Stimulated activated CD4-positive, alpha-beta T cell treated with anti-CD3 and anti-CD28 coated beads, TNF-alpha, amount 100 ng/mL, for 4 hours (primary cell): ENCODE results near the gene SLC35A2.

Experiments
- DNase-seq, 3 experiments: peaks; one replicate each; pipeline ENCODE4 v3.0.0-alpha.2; 2020; ENCODE audit warnings: low read depth in 3 of 3

SLC35A2 gene

DNA sequence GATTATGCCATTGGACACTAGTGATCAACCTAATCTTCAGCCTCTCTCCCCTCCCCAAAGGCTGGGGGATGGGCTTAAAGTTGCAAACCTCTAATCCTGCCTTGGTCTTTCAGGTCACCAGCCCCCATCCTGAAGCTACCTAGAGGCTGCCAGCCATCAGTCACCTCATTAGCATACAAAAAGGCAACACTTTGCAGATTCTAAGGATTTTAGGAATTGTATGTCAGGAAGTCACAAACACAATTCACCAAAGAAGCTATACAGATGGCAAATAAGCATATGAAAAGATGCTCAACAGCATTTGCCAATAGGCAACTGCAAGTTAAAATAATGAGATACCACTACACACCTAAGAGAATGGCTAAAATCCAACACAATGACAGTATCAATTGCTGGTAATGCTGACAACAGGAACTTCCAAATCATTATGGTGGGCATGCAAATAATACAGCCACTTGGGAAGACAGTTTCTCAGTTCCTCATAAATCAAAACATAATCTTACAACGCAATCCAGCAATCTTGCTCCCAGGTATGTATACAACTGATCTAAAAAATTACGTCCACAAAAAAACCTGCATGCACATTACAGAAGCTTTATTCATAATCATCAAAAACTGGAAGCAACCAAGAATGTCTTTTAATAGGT is 16.4 kb upstream of the SLC35A2 start:
- DNase-seq = no peak

DNA sequence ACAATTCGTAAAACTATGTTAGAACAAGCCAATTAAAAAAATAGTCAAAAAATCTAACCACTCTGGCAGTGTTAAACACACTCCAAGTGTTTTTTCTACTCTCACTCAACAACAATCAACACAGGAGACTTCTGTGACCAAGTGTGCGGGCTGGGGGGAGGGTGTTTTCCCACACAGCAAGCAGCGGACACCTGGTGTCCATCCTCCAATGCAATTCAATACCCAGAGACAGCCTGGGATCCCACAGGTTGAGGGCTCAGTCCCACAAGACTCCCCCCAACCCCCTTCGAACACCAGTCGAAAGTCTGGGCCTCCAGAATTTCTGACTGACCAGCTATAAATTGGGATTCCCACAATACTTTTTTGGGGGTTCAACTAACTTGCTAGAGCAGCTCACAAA is 15.7 kb upstream of the SLC35A2 start:
- no peak for DNase-seq

DNA sequence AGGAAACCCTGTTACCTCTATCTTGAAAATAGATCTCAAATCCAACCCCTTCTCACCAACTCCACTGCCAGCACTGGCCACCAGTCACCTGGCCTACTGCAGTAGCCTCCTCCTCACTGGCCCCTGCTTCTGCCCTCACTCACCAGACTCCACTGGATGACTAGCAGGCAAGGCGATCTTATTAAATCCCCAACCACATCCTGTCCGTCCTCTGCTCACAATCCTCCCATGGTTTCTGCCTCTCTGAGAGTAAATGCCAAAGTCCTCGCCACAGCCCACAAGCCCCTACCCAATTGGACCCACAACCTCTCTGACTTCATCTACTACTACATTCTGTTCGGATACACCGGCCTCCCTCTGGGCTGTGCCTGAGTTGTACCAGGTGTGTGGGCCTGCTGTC is 12.8 kb upstream of the SLC35A2 start:
- DNase-seq = no peak

DNA sequence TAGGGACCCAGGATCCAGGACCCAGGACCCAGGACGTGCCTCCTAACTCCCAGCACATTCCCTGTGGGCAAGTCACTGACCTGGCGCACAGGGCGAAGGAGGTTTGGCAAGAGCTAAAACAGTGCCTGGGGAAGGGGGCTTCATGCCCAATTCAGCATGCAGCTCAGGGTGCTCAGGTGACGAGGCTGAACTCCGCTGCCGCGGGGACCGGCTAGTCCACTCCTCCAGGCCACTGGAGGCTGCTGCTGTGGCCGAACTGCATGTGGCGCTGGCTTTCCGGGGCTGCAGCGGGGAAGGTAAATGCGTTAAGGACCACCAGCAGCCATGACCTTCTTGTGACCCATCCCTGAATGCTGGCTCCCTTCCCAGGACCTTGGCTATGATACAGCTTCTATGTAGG is 12.3 kb upstream of the SLC35A2 start:
- DNase-seq = no peak

DNA sequence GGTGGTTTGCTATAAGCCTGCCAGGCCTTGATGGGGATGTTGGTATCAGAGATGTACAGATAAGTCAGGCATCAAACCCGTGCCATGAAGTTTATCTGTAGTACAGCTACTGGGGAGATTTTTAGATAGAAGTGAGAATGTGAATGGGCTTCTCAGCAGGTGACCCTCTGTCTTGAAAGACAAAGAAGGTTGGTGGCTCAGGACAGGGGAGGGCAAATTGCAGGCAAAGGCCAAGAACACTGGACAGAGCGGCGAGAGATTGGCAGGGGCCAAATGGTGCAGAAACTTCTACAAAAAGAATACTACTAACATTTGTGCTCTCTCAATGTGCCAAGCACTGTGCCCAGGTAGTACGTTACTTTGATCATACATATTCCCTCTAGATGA is 9.3 kb upstream of the SLC35A2 start:
- no peak for DNase-seq

DNA sequence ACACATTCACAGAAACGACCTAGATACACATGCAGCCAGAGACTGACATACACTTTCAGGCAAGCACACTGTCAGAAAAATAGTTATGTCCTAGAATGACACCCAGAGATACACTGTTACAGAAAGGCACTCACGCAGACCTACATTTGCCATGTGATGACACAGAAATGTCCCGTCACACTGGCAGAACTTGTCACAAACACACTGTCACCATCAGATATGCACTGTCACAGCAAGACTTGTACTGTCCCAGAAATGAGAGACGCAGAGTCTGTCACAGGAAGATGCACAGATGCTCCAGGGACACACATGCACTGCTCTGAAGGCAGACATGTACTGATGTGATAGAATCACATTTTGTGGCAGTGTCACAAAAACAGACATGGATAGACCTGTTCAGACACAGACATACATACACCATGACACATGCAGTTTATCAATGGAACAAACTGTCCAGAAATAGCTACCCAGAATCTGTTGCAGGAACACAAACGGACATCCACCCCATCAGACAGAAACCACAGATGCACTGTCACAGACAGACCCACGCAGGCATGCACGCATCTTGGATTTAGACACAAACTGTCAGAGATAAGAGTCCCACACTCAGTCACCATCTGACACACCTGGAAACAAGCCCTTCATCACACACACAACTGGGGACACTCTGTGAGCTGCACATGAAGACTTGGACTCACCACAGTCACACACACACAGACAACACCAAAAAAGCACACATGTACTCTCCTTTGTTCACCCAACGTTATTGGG is 8.7 kb upstream of the SLC35A2 start:
- no peak for DNase-seq

DNA sequence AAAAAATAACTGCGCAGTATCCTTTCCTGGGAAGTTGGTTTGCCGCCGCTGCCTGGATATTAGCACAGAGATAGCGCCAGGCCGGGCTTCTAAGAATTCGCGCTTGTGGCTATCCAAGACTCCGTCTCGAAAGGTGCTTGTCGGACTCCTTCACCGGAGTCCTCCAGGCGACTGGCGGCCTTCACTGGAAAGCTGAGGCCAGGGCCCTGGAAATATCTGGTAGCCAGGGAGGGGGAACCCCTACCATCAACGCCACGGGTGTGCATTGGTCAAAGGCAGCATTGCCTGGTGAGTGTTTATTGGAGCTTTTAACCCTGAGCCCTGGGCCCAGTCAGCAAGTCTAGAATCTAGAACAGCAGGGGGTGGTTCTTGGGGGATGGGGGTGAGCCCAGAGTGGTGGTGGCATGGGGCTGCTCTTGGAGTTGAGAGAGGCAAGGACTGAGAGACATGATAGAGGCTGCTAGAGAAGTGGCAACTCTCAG is 8.0 kb upstream of the SLC35A2 start:
- DNase-seq = no peak

DNA sequence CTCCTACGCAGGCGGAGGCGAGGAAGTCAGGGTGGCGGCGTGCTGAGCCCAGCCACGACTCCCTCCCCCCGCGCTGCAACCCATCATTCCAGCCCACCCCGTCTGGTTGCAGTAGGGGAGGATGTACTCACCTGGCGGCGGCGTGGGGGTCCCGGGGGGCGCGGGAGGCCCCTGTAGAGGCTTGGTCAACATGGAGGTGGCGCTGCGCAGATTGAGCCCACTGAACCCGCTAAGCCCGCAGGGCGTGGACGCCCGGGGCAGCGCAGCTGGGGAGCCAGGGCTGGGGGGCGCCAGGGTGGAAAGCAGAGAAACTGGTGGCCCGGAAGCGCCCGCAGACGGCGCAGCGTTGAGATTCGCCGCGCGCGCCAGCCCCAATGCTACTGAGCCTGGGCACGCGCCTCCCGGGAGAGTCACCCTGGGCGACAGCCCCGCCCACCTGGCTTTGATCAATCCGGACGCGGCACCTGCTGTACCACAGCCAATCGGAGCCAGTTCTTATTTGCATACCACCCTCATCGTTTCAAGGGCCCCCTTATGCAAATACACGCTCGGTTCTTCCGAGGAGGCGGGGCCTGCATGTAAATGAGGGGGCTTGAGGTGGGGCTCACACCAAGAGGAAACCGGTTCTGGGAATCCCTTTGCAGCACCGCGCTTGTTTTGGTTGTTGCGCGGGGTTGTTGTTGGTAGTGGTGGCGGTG is 7.3 kb upstream of the SLC35A2 start, which contains the start of gene PIM2:
Gene PIM2, minus strand, starts transcription at position 382 of the 698 bp plus-strand sequence. Its CDS starts 190 bp downstream, at position 192.
- DNase-seq = peak; percentile 71 to 90 (median 78)

DNA sequence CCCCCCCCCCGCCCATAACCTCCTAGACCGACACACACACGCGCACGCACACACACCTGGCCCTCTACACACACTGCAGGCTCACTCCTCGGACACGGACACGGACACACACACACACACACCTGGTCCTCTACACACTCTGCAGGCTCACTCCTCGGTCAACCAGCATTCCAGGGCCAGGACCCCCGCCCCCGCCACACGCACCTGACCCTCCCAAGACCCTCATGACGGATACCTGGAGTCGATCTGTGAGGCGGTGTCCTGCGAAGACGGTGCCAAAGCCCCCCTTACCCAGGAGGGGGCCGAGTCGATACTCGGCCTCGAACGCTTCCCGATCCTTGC is 6.8 kb upstream of the SLC35A2 start:
- no peak for DNase-seq

DNA sequence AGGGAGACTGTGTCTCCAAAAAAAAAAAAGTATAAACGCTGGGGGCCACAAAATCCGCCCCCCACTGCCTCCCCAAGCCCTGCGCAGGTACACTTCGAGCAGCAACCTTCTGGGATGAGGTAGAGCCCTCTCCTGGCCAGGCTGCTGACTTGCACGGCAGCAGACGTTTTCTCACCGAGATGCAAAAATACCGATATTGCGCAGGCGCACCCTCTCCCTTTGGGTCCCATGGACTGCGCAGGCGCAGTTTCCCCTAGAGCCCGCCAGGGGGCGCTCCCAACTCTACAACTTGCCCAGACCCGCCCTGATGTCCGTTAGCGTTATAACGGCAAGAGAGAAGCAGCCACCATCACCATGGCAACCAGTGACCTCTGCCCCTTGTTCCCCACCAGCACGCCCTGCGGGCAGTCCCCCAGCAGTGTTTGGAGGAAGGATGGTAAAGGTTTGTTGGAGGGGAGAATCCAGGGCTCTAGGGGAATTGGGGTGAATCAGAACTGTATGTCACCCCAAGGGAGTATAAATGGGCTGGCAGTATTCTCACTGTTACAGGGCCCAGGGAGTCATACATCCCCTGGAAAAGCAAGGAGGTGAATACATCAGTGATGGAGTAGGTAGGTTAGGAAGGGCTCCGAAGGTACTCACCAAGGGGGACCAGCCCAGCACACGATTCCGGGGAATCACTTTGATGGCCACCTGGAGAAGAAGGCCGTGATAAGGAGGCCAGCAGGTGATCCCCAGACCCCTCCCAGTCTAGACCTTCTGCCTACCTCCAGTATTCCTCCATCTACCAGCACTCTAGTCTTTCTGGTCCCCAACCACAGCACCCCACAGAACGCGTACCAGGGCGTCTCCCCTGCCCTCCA is 5.9 kb upstream of the SLC35A2 start:
- peak; percentile 63 to 78 (median 68) for DNase-seq

DNA sequence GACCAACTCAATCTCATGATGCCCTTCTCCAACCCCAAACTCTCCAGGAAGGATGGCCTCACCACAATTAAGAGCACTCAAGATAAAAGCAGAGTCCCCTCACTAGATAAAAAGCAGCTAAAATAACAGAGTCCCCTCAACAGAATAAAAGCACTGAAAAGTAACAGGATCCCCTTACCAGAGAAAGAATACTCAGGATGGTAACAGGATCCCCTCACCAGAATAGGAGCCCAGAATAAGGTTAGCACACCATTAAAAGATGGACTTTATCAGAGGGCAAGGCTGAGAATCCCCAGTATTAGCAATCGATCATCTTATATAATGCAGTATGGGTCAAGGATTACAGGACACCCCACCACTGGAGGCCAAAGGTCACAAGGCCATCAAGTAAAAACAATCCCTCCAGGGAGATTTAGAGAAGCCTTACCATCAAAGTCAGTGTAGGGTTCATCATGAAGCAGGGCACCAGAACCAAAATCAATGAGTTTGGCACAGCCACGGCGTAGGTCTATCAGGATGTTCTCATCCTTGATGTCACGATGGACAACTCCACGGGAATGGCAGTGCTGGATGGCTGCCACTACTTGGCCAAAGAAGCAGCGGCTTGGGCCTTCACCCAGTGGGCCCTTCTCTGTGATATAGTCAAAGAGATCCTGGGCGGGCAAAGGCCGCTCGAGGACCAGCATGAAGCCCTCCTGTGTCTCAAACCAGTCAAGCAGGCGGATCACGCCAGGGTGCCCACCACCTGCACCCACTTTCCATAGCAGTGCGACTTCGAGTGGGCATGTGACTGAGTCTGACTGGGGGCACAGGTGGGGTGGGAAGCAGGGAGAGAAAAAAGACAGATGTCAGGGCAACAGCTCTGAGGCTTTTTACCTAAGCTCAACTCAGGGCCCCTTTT is 3.4 kb upstream of the SLC35A2 start:
- DNase-seq = no peak

DNA sequence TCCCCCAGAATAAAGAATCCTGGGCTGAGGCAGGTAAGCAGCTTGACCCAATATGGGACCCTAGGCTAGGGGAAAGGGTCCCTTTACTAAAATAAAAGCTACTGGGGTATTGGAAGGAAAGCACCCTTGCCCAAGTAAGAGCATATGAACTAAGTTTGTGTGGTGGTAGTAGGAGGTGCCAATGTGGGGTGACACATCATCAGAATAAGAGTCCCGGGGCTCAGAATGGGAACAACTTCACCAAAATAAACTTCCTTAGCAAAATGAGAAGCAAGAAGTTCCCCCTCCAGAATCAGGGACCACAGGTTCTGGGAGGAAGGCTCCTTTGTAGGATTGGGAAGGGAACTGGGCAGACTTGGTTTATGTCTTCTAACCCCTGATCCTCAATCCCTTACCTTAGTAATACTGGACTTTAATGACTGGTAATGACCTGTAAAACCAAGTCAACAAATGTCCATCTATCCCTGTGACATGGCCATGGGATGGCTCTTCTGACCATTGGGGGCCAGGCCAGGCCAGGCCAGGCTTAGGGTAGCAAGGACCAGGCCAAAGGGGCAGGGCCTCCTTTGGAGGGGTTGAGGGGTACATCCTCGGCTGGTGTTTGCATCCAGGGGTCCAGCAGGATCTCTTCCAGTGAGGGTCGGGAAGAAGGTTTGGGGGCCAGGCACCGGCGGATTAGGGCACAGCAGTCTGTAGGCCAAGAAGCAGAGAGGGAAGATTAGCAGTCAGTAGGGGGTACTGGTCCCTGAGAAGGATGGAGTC is 2.3 kb upstream of the SLC35A2 start:
- DNase-seq = no peak

DNA sequence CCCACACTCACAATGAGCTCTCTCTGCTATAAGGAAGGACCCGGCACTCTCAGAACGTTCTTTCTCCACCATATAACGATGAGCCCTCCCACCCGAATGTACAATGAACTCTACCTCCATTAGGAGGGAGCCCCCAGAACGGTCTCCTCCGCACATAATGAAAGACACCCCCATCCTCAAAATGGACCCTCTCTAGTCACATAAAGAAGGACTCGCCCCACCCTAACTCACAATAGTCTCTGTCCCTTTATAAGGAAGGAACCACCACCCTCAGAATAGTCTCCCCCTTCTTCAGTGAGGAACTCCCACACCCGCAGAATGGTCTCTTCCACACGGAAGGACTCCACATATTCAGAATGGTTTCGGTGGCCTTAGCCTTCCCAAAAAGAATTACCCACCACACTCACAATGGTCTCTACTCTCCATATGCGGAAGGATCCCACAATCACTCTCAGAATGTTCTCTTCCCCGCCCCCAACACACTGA is 477 bp downstream of the SLC35A2 start:
- DNase-seq = no peak

DNA sequence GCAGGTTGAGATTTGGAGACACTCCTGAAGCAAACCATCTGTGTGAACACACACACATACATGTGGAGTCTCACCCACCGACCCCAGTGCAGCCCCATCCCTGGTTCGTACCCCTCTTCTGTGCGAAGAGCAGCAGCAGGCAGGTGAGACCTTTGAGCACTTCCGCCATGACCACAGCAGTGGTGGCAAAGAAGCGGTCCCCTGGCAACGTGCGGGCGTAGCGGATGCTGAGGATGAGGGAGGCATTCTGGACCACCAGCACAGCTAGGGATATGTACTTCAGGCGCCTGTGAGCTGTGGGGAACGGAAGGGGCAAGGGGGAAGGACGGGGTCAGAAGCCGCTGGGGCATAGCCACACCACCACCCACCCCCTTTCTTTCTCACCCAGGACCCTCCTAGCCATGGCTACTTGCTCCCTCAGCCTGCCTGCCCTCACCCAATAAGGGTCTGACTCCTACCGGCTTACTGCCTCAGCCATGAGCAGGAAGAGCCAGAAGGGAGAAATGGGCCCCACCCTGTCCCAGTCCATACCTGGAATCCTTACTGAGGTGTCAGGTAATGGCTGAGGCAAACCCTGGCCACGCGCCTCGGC is 1.6 kb downstream of the SLC35A2 start:
- DNase-seq = no peak

DNA sequence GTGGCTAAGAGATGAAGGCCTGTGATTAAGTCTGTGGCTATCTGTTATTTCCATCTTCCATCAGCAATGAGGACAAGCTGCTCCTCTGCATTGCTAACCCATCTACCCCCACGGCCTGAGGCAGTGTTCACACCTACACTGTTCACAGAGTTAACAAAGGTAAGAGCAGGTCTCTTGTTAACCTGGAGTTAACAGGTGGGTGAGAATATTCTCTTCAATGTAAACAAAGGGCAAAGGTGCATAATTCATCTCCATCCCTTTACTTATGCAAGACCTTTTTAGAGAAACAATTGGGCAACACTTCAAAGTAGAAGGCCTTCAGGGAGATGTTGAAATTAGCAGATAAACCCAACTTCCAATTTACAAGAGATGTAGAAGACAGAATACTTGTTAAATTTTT is 2.8 kb downstream of the SLC35A2 start:
- no peak for DNase-seq

DNA sequence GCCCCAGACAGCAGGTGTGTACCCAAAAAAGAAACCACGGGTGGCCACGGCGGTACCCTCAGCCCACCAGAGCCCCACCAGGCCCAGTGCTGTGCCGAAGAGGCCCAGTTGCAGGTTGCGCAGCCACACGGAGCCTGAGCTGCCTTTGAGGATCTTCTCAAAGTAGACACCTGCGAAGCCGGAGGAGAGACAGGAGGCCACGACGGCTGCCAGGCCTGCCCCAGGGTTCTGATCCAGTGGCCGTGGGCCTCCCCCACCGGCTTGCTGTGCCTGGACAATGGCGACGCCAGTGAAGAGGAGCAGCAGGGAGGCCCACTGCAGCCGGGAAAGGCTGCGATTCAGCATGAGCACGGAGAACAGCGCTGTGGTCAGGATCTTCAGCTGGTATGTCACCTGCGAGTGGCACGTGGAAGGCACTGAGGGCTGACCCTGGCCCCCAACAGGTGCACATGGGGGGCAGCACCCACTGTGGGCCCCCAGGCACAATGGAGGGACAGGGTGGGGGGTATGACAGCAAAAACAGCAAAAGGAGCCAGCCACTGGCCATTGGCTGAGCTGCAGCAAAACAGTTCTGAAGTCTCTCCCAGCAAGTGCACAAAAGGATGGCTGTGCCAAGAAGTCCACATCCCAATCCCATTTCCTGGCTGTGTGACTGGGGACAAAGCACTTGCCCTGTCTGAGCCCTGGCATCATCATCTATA is 6.2 kb downstream of the SLC35A2 start:
- no peak for DNase-seq

DNA sequence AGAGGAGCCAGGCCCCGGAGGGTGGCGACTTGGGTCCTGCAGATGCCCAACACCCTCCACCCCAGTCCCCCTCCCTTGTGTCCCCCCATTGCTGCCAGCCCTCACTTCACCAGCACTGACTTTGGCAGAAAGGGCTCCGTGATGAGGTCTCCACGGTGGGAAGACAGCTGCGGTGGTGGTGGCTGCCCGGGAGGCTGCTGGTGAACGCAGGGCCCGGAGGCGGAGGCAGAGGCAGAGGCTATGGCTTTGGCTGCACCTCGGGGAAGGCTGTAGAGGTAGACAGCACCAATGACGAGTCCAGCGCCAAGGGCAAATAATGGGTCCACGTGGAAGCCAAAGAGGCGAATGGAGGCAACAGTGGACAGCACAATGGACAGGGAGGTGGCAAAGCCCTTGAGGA is 6.8 kb downstream of the SLC35A2 start:
- DNase-seq = no peak

DNA sequence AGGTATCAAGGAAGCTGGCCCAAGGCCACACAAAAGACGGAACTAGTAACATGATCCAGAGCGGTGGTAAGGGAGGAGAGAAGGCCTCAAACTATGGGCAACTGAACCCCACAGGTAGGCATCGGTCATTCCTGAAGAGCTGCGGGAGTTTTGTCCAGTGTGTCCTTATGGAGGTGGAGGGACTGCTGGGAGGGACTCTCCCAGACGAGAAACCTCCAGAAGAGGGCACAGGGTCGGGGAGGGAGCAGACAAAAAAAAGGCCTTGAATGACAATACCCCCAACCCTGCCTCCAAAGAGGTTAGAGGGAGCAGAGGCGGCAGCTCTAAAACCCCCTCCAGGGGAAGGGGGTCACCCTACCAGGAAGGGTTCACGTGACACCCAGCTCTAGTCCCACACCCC is 7.3 kb downstream of the SLC35A2 start:
- no peak for DNase-seq

DNA sequence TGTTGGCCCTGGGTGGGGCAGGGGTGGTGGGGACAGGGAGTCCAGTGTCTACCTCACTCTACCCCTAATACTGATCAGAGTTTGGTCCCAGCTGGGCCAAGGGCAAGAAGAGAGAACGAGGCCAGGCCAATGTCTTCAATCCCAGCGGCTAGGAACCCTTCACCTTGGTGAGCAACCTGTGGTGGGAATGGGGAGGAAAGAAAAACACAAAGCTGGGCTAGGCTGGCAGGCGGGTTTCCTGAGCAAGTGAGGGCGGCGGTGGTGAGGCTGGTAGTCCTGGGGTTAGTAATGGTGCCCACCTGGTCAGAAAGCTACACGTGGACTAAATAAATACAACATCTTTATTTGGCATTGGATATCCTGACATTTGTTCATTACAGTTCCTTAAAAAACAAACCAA is 8.2 kb downstream of the SLC35A2 start:
- no peak for DNase-seq
